ENCODE data around the gene ATG12.
A peak's percentile ranks its signal among the peaks of the same experiment; 100 is the strongest.
"Not testable (repeated sequence)": the region's sequence is repeated elsewhere in the genome, so short reads cannot be mapped to it uniquely, and the experiment has no call there.

The ATG12 gene

GRCh38 chr5:115842089-115842935 is 947 bp upstream of the ATG12 start:
- peak; percentile 71 to 86 for DNase-seq

GRCh38 chr5:115840873-115841272 is 492 bp downstream of the ATG12 start:
- DNase-seq, result peak in 1 of 2 experiments; percentile 19

GRCh38 chr5:115838885-115839518 is 2.4 kb downstream of the ATG12 start:
- DNase-seq, result peak; percentile 29 to 69

GRCh38 chr5:115835481-115835880 is 5.9 kb downstream of the ATG12 start:
- DNase-seq, result no peak

- DNase-seq, result peak in 1 of 2 experiments; percentile 26
These were observed 10.1 kb downstream of the ATG12 start for GRCh38 chr5:115831163-115831768.

- no peak for DNase-seq
These were observed 11.5 kb downstream of the ATG12 start for GRCh38 chr5:115829913-115830312.

GRCh38 chr5:115825948-115826347 is 15.4 kb downstream of the ATG12 start:
- DNase-seq, result no peak

- DNase-seq, result not testable (repeated sequence)
These were observed 16.4 kb downstream of the ATG12 start for GRCh38 chr5:115824983-115825382.

GRCh38 chr5:115820846-115821245 is 20.5 kb downstream of the ATG12 start:
- DNase-seq, result no peak

GRCh38 chr5:115818821-115819220 is 22.5 kb downstream of the ATG12 start:
- no peak for DNase-seq

GRCh38 chr5:115817386-115817785 is 24.0 kb downstream of the ATG12 start:
- DNase-seq, result no peak

- DNase-seq, result peak; percentile 6 to 53
These were observed 24.9 kb downstream of the ATG12 start, which contains the start of gene CDO1 for GRCh38 chr5:115816226-115817081. CDO1 (minus strand) TSS chr5:115816659; CDS start chr5:115816397, 262 bp downstream.

- DNase-seq, result peak in 1 of 2 experiments; percentile 21
These were observed 25.6 kb downstream of the ATG12 start for GRCh38 chr5:115815693-115816225.

GRCh38 chr5:115815006-115815692 is 26.2 kb downstream of the ATG12 start:
- peak in 1 of 2 experiments; percentile 26 for DNase-seq

GRCh38 chr5:115813719-115814118 is 27.6 kb downstream of the ATG12 start:
- DNase-seq, result no peak

GRCh38 chr5:115812372-115812771 is 29.0 kb downstream of the ATG12 start:
- DNase-seq, result no peak

GRCh38 chr5:115811406-115811805 is 30.0 kb downstream of the ATG12 start:
- no peak for DNase-seq

GRCh38 chr5:115810761-115811160 is 30.6 kb downstream of the ATG12 start:
- no peak for DNase-seq

GRCh38 chr5:115809946-115810345 is 31.4 kb downstream of the ATG12 start:
- no peak for DNase-seq

- not testable (repeated sequence) for DNase-seq
These were observed 33.3 kb downstream of the ATG12 start for GRCh38 chr5:115808066-115808465.

- no peak for DNase-seq
These were observed 33.7 kb downstream of the ATG12 start for GRCh38 chr5:115807654-115808052.

All from NCI-H524 (cell line).